HUES6 (cell line): ENCODE measurements around the gene CTNND2.

Experiments used
- H3K27ac ChIP-seq: 2 replicates; pipeline ENCODE4 v1.7.0; 2013; ENCODE audit warnings: low read depth, mild to moderate bottlenecking, low read length, inconsistent platforms
- H3K27me3 ChIP-seq: 2 replicates; pipeline ENCODE4 v1.6.1; 2013; ENCODE audit warnings: low read length; ENCODE audit not compliant: control insufficient read depth, insufficient read depth
- H3K36me3 ChIP-seq: 2 replicates; pipeline ENCODE4 v1.6.1; 2013; ENCODE audit warnings: low read length; ENCODE audit not compliant: control insufficient read depth, insufficient read depth
- H3K4me1 ChIP-seq: 2 replicates; pipeline ENCODE4 v1.6.1; 2013; ENCODE audit warnings: low read length; ENCODE audit not compliant: control insufficient read depth, insufficient read depth
- H3K4me3 ChIP-seq: 2 replicates; pipeline ENCODE4 v1.5.1; 2013; ENCODE audit warnings: low read depth, low read length
- H3K9ac ChIP-seq: one replicate; pipeline ENCODE4 v1.6.1; 2013; ENCODE audit warnings: mild to moderate bottlenecking, low read length
- H3K9me3 ChIP-seq: 2 replicates; pipeline ENCODE4 v1.6.1; 2013; ENCODE audit warnings: low read depth, low read length; ENCODE audit not compliant: control insufficient read depth, insufficient read depth

The CTNND2 gene

GRCh38 chr5:11268891-11269290 is 635.4 kb downstream of the CTNND2 start:
- Histone ChIP-seq H3K36me3 (no peaks in the 10 kb centered on the region), H3K9me3 (no peaks in the 10 kb centered on the region), H3K9ac (no peak overlapping the region), H3K27ac (no peak overlapping the region), H3K27me3 (no peaks in the 10 kb centered on the region), H3K4me1 (no peaks in the 10 kb centered on the region), H3K4me3 (no peak overlapping the region)

- Histone ChIP-seq H3K27me3 (no peaks in the 10 kb centered on the region), H3K9ac (no peak overlapping the region), H3K4me3 (no peak overlapping the region), H3K36me3 (no peaks in the 10 kb centered on the region), H3K27ac (no peak overlapping the region), H3K9me3 (no peaks in the 10 kb centered on the region), H3K4me1 (no peaks in the 10 kb centered on the region)
Observed at GRCh38 chr5:11266331-11266730, 637.9 kb downstream of the CTNND2 start.

- H3K4me1 ChIP-seq, result no peaks in the 10 kb centered on the region
- no peaks in the 10 kb centered on the region for H3K27me3 ChIP-seq
- H3K27ac ChIP-seq, result no peak overlapping the region
- no peak overlapping the region for H3K4me3 ChIP-seq
- H3K9ac ChIP-seq, result no peak overlapping the region
- H3K9me3 ChIP-seq, result no peaks in the 10 kb centered on the region
- H3K36me3 ChIP-seq, result no peaks in the 10 kb centered on the region
Observed at GRCh38 chr5:11261241-11261640, 643.0 kb downstream of the CTNND2 start.

GRCh38 chr5:11258001-11258400 is 646.2 kb downstream of the CTNND2 start:
- no peaks in the 10 kb centered on the region for H3K9me3 ChIP-seq
- H3K4me1 ChIP-seq, result no peaks in the 10 kb centered on the region
- H3K27me3 ChIP-seq, result no peaks in the 10 kb centered on the region
- H3K27ac ChIP-seq, result no peak overlapping the region
- no peak overlapping the region for H3K9ac ChIP-seq
- H3K36me3 ChIP-seq, result no peaks in the 10 kb centered on the region
- no peak overlapping the region for H3K4me3 ChIP-seq

GRCh38 chr5:11252523-11252922 is 651.7 kb downstream of the CTNND2 start:
- no peak overlapping the region for H3K27ac ChIP-seq
- H3K9ac ChIP-seq, result no peak overlapping the region
- no peaks in the 10 kb centered on the region for H3K9me3 ChIP-seq
- no peaks in the 10 kb centered on the region for H3K27me3 ChIP-seq
- H3K36me3 ChIP-seq, result no peaks in the 10 kb centered on the region
- peaks cover 7% of the 10 kb centered on the region for H3K4me1 ChIP-seq
- no peak overlapping the region for H3K4me3 ChIP-seq

GRCh38 chr5:11252075-11252474 is 652.2 kb downstream of the CTNND2 start:
- Histone ChIP-seq H3K9me3 (no peaks in the 10 kb centered on the region), H3K27me3 (no peaks in the 10 kb centered on the region), H3K4me3 (no peak overlapping the region), H3K36me3 (no peaks in the 10 kb centered on the region), H3K4me1 (peaks cover 7% of the 10 kb centered on the region), H3K27ac (no peak overlapping the region), H3K9ac (no peak overlapping the region)

GRCh38 chr5:11251247-11251646 is 653.0 kb downstream of the CTNND2 start:
- no peak overlapping the region for H3K9ac ChIP-seq
- no peaks in the 10 kb centered on the region for H3K36me3 ChIP-seq
- H3K27ac ChIP-seq, result no peak overlapping the region
- no peaks in the 10 kb centered on the region for H3K9me3 ChIP-seq
- no peak overlapping the region for H3K4me3 ChIP-seq
- H3K27me3 ChIP-seq, result no peaks in the 10 kb centered on the region
- H3K4me1 ChIP-seq, result peaks cover 7% of the 10 kb centered on the region

GRCh38 chr5:11248966-11249365 is 655.3 kb downstream of the CTNND2 start:
- Histone ChIP-seq H3K27ac (no peak overlapping the region), H3K9ac (no peak overlapping the region), H3K4me3 (no peak overlapping the region), H3K36me3 (no peaks in the 10 kb centered on the region), H3K27me3 (no peaks in the 10 kb centered on the region), H3K4me1 (peaks cover 7% of the 10 kb centered on the region), H3K9me3 (no peaks in the 10 kb centered on the region)

GRCh38 chr5:11247224-11247623 is 657.0 kb downstream of the CTNND2 start:
- no peaks in the 10 kb centered on the region for H3K36me3 ChIP-seq
- H3K27me3 ChIP-seq, result no peaks in the 10 kb centered on the region
- H3K9me3 ChIP-seq, result no peaks in the 10 kb centered on the region
- H3K4me1 ChIP-seq, result peaks cover 17% of the 10 kb centered on the region
- no peak overlapping the region for H3K27ac ChIP-seq
- H3K4me3 ChIP-seq, result no peak overlapping the region
- H3K9ac ChIP-seq, result no peak overlapping the region

GRCh38 chr5:11240293-11241190 is 663.7 kb downstream of the CTNND2 start:
- Histone ChIP-seq H3K36me3 (no peaks in the 10 kb centered on the region), H3K27ac (no peak overlapping the region), H3K9me3 (no peaks in the 10 kb centered on the region; the same call in 1 of the 2 replicates), H3K4me3 (no peak overlapping the region), H3K27me3 (no peaks in the 10 kb centered on the region), H3K4me1 (peaks cover 10% of the 10 kb centered on the region), H3K9ac (no peak overlapping the region)

GRCh38 chr5:11239261-11240015 is 664.8 kb downstream of the CTNND2 start:
- no peaks in the 10 kb centered on the region for H3K36me3 ChIP-seq
- no peak overlapping the region for H3K4me3 ChIP-seq
- H3K27ac ChIP-seq, result no peak overlapping the region
- peaks cover 10% of the 10 kb centered on the region for H3K4me1 ChIP-seq
- H3K27me3 ChIP-seq, result no peaks in the 10 kb centered on the region
- no peak overlapping the region for H3K9ac ChIP-seq
- H3K9me3 ChIP-seq, result no peaks in the 10 kb centered on the region; the same call in 1 of the 2 replicates
